Naive thymus-derived CD4-positive, alpha-beta T cell (primary cell): ENCODE measurements around the gene CASKIN1. TPM values are rescaled to one million over a fixed set of nuclear protein-coding genes. Genes with fewer than 3 reads are reported as not detected.

ENCODE experiments used
- ATAC-seq: fragments of 150-1000 bp; cut with Tn5 transposase; 2 replicates; pipeline ENCODE4 v1.10.0; 2021; ENCODE audit warnings: mild to moderate bottlenecking, moderate library complexity
- CTCF ChIA-PET: fragments of 350-600 bp; sonication (Branson Sonifier 250); formaldehyde crosslinking; loops from one replicate; lab custom pipeline; 2021; ENCODE audit warnings: antibody characterized with exemption; lab: Charles Lee
- POLR2A ChIA-PET: fragments of 350-600 bp; sonication (Branson Sonifier 250); formaldehyde crosslinking; loops from one replicate; lab custom pipeline; 2021; ENCODE audit warnings: antibody characterized with exemption, inconsistent platforms; lab: Charles Lee
- DNase-seq, 9 donors: peaks; one replicate each; pipeline versions ENCODE4 v3.0.0 to v3.0.0-alpha.2; 2020 to 2022; ENCODE audit warnings: mixed read lengths in 1 of 9
- H3K27ac ChIP-seq: one replicate; pipeline ENCODE4 v1.7.0; 2013; ENCODE audit warnings: mild to moderate bottlenecking, low read depth, low read length, moderate library complexity
- H3K27me3 ChIP-seq, 2 donors: one replicate each; pipeline ENCODE4 v1.7.0; 2013; ENCODE audit warnings: low read length in 2 of 2, mild to moderate bottlenecking in 2 of 2, moderate library complexity in 2 of 2; ENCODE audit not compliant: control insufficient read depth in 2 of 2, insufficient read depth in 2 of 2
- H3K36me3 ChIP-seq, 3 experiments: 1 replicate in 2 of 3; 2 replicates in 1 of 3; pipeline ENCODE4 v1.7.0; 2013; ENCODE audit warnings: low read length in 3 of 3, mild to moderate bottlenecking in 3 of 3, moderate library complexity in 1 of 3; ENCODE audit not compliant: insufficient read depth in 3 of 3, control insufficient read depth in 2 of 3
- H3K4me1 ChIP-seq, 2 donors: one replicate each; pipeline ENCODE4 v1.7.0; 2013; ENCODE audit warnings: low read length in 2 of 2, mild to moderate bottlenecking in 2 of 2, moderate library complexity in 1 of 2; ENCODE audit not compliant: control insufficient read depth in 2 of 2, insufficient read depth in 2 of 2
- H3K4me3 ChIP-seq: 2 replicates; pipeline ENCODE4 v1.7.0; 2013; ENCODE audit warnings: mild to moderate bottlenecking, low read length
- H3K9me3 ChIP-seq, 3 experiments: 1 replicate in 2 of 3; 2 replicates in 1 of 3; pipeline ENCODE4 v1.7.0; 2013; ENCODE audit warnings: low read length in 3 of 3; ENCODE audit not compliant: control insufficient read depth in 2 of 3
- H3K27ac Mint-ChIP-seq, 9 donors: one replicate each; pipeline ENCODE4 v1.8.0; 2020 to 2022; ENCODE audit warnings: mixed read lengths in 9 of 9, mild to moderate bottlenecking in 8 of 9, moderate library complexity in 5 of 9, inconsistent platforms in 2 of 9
- H3K27me3 Mint-ChIP-seq, 5 donors: one replicate each; pipeline ENCODE4 v1.8.0; 2021 to 2022; ENCODE audit warnings: mixed read lengths in 5 of 5, mild to moderate bottlenecking in 1 of 5
- H3K36me3 Mint-ChIP-seq, 5 donors: one replicate each; pipeline ENCODE4 v1.8.0; 2020 to 2022; ENCODE audit warnings: mixed read lengths in 5 of 5, mild to moderate bottlenecking in 3 of 5, inconsistent platforms in 1 of 5
- H3K4me1 Mint-ChIP-seq, 7 donors: one replicate each; pipeline ENCODE4 v1.8.0; 2020 to 2022; ENCODE audit warnings: mixed read lengths in 7 of 7, mild to moderate bottlenecking in 3 of 7, inconsistent platforms in 1 of 7
- H3K4me3 Mint-ChIP-seq, 10 donors: one replicate each; pipeline ENCODE4 v1.8.0; 2020 to 2022; ENCODE audit warnings: mild to moderate bottlenecking in 10 of 10, mixed read lengths in 10 of 10, moderate library complexity in 6 of 10, inconsistent platforms in 2 of 10
- H3K9me3 Mint-ChIP-seq, 11 donors: one replicate each; pipeline ENCODE4 v1.8.0; 2020 to 2022; ENCODE audit warnings: mixed read lengths in 11 of 11, mild to moderate bottlenecking in 4 of 11, inconsistent platforms in 1 of 11, moderate library complexity in 1 of 11
- intact Hi-C, 2 donors: fragments of 100-400 bp; cut with micrococcal nuclease; formaldehyde crosslinking; loops; one replicate each; pipeline ENCODE4 v1.15.1; 2023
- polyA plus RNA-seq, 2 donors: library from polyadenylated mRNA; unstranded; fragments of 300-500 nt; fragmentation: Illumina TruSeq; gene quantifications; one replicate each; pipeline ENCODE4 v1.2.3, GENCODE V29; 2021
- total RNA-seq, 6 experiments: library from RNA in 5 of 6; stranded (reverse) in 5 of 6; gene quantifications; 1 replicate in 5 of 6; 2 replicates in 1 of 6; pipeline ENCODE4 v1.2.3 and lab custom pipeline; 2021 to 2026

Gene CASKIN1
- total and polyA plus RNA-seq, 7 experiments from 2014 or later = 0.19 TPM; not detected in 6

GRCh38 chr16:2152695-2153506 lies 43.5 kb downstream of the CASKIN1 start:
- no peaks in the 10 kb centered on the region for H3K9me3 ChIP-seq
- H3K4me1 ChIP-seq = peaks cover 24 to 65% of the 10 kb centered on the region in 2 donors
- Mint-ChIP-seq H3K27me3 (peaks cover 0 to 3% (median 0%) of the 10 kb centered on the region in 5 donors), H3K27ac (peak overlapping the region in 8 of 9 donors; percentile 15 to 94 (median 74)), H3K4me3 (peak overlapping the region; percentile 82 to 99 (median 89)), H3K36me3 (peaks cover 0 to 21% (median 0%) of the 10 kb centered on the region in 5 donors), H3K4me1 (peaks cover 19 to 57% (median 40%) of the 10 kb centered on the region in 7 donors), H3K9me3 (no peaks in the 10 kb centered on the region)
- no peaks in the 10 kb centered on the region for H3K27me3 ChIP-seq
- peak overlapping the region; percentile 79 for H3K4me3 ChIP-seq
- POLR2A ChIA-PET = interaction anchor here (0.6 to 4.3 kb wide), 8 partner anchors 8 to 1503 kb away, joined by 3 to 44 read pairs (median 4); partner anchors contain the start of genes ECI1, RNF151 and RPS2
- CTCF ChIA-PET = interaction anchor here (0.5 to 3.7 kb wide), 7 partner anchors 11 to 151 kb away, joined by 3 to 30 read pairs (median 3); partner anchors contain the start of genes ECI1, NTHL1 and TSC2
- intact Hi-C loops = loop anchor here (1.0 to 10.0 kb wide), 6 partner anchors 13 to 658 kb away; partner anchors contain the start of genes NUBP2 (in 2 of the 2), SPSB3 (in 2 of the 2), NDUFB10 (in 1 of the 2) and TELO2 (in 1 of the 2)
- ATAC-seq (no peak), DNase-seq (peak in 2 of 9 donors; percentile 21 to 36)
- H3K27ac ChIP-seq = peak overlapping the region; percentile 80
- H3K36me3 ChIP-seq = peaks cover 0 to 11% (median 0%) of the 10 kb centered on the region in 3 experiments

GRCh38 chr16:2151188-2152091 lies 45.0 kb downstream of the CASKIN1 start:
- POLR2A ChIA-PET = interaction anchor here (0.6 to 2.0 kb wide), 5 partner anchors 10 to 142 kb away, joined by 3 to 8 read pairs (median 3); partner anchors contain the start of gene PKD1
- H3K27ac ChIP-seq = no peak overlapping the region
- Mint-ChIP-seq H3K36me3 (peaks cover 0 to 21% (median 0%) of the 10 kb centered on the region in 5 donors), H3K9me3 (no peaks in the 10 kb centered on the region), H3K27ac (peak overlapping the region in 1 of 9 donors; percentile 17), H3K27me3 (peaks cover 0 to 3% (median 0%) of the 10 kb centered on the region in 5 donors), H3K4me1 (peaks cover 5 to 42% (median 33%) of the 10 kb centered on the region in 7 donors), H3K4me3 (peak overlapping the region in 8 of 10 donors; percentile 27 to 99 (median 52))
- H3K9me3 ChIP-seq = no peaks in the 10 kb centered on the region
- CTCF ChIA-PET = interaction anchor here (0.6 to 2.0 kb wide), 3 partner anchors 11 to 156 kb away, joined by 3 to 6 read pairs (median 5); no protein-coding TSS in a partner anchor
- no peak overlapping the region for H3K4me3 ChIP-seq
- intact Hi-C loops = loop anchor here (2.0 to 10.0 kb wide), 3 partner anchors 289 to 657 kb away; partner anchors contain the start of genes NUBP2 (in 2 of the 2), SPSB3 (in 2 of the 2) and TELO2 (in 1 of the 2)
- DNase-seq (no peak), ATAC-seq (no peak)
- H3K4me1 ChIP-seq = peaks cover 24 to 55% of the 10 kb centered on the region in 2 donors
- peaks cover 0 to 11% (median 0%) of the 10 kb centered on the region in 3 experiments for H3K36me3 ChIP-seq
- H3K27me3 ChIP-seq = no peaks in the 10 kb centered on the region

- ATAC-seq (no peak), DNase-seq (no peak)
- Mint-ChIP-seq H3K36me3 (peaks cover 0 to 21% (median 0%) of the 10 kb centered on the region in 5 donors), H3K27me3 (peaks cover 0 to 3% (median 0%) of the 10 kb centered on the region in 5 donors), H3K4me3 (peak overlapping the region in 3 of 10 donors; percentile 54 to 77 (median 63)), H3K9me3 (no peaks in the 10 kb centered on the region), H3K27ac (no peak overlapping the region), H3K4me1 (peaks cover 0 to 38% (median 29%) of the 10 kb centered on the region in 7 donors)
- no peaks in the 10 kb centered on the region for H3K9me3 ChIP-seq
- H3K36me3 ChIP-seq = peaks cover 0 to 11% (median 0%) of the 10 kb centered on the region in 3 experiments
- H3K27me3 ChIP-seq = no peaks in the 10 kb centered on the region
- H3K4me1 ChIP-seq = peaks cover 24 to 51% of the 10 kb centered on the region in 2 donors
- intact Hi-C loops = loop anchor here (10.0 kb wide), 2 partner anchors 366 to 656 kb away; partner anchors contain the start of genes NUBP2 (in 2 of the 2), SPSB3 (in 2 of the 2) and TELO2 (in 1 of the 2)
- H3K4me3 ChIP-seq = no peak overlapping the region
- ChIA-PET POLR2A (interaction anchor here (0.5 to 2.0 kb wide), 6 partner anchors 10 to 1316 kb away, joined by 3 to 8 read pairs (median 3); partner anchors contain the start of gene PKD1), CTCF (interaction anchor here (1.4 to 2.0 kb wide), 2 partner anchors 10 to 128 kb away, joined by 5 to 6 read pairs; no protein-coding TSS in a partner anchor)
- H3K27ac ChIP-seq = no peak overlapping the region
Observed at GRCh38 chr16:2150418-2151187, 45.8 kb downstream of the CASKIN1 start.

- DNase-seq = no peak
- Mint-ChIP-seq H3K9me3 (no peaks in the 10 kb centered on the region), H3K27ac (peak overlapping the region in 2 of 9 donors; percentile 43 to 48), H3K27me3 (peaks cover 0 to 3% (median 0%) of the 10 kb centered on the region in 5 donors), H3K4me1 (peaks cover 0 to 32% (median 25%) of the 10 kb centered on the region in 7 donors), H3K4me3 (peak overlapping the region in 8 of 10 donors; percentile 18 to 67 (median 40)), H3K36me3 (peaks cover 0 to 20% (median 0%) of the 10 kb centered on the region in 5 donors)
- POLR2A ChIA-PET = interaction anchor here (0.5 to 2.0 kb wide), 3 partner anchors 13 to 1317 kb away, joined by 3 to 7 read pairs (median 3); partner anchors contain the start of gene PKD1
- intact Hi-C loops = loop anchor here (2.0 to 10.0 kb wide), 3 partner anchors 103 to 655 kb away; partner anchors contain the start of genes NUBP2 (in 2 of the 2), SPSB3 (in 2 of the 2), NTHL1 (in 1 of the 2) and TELO2 (in 1 of the 2)
- Histone ChIP-seq H3K36me3 (peaks cover 0 to 11% (median 0%) of the 10 kb centered on the region in 3 experiments), H3K4me1 (peaks cover 24 to 48% of the 10 kb centered on the region in 2 donors), H3K27me3 (no peaks in the 10 kb centered on the region), H3K4me3 (no peak overlapping the region), H3K27ac (no peak overlapping the region), H3K9me3 (no peaks in the 10 kb centered on the region)
- no peak for ATAC-seq
- CTCF ChIA-PET = no interaction called here
Observed at GRCh38 chr16:2149630-2150417, 46.6 kb downstream of the CASKIN1 start.
